Measurements from ENCODE around the gene FSTL4. TPM values are rescaled to one million over a fixed set of nuclear protein-coding genes. Genes with fewer than 3 reads are reported as not detected.

Gene FSTL4
- total and polyA plus RNA-seq, 2 experiments from 2014 or later, result 1.4 to 2.8 TPM

DNA sequence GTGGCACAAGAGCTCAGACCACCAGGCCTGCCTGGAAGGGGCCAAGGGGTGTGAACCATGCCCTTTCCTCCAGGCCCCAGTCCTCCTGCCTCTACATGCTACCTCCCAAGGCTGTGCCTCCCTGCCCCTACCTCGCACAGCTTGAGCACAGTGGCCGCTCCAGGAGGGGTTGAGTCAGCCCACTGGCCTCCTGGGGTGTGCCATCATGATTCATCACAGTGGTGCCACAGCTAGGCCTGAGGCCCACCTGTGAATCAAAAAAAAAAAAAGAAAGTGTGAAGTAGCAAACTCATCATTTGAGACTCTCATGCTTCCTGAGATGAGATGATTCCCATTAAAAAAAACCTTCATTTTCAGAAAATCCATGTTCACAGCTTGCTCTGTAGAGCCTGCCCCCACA lies 320.0 kb downstream of the FSTL4 start (continued):
- no peak for TF ChIP-seq CREB1 (CRISPR knock-in tag; IDR thresholded peaks at IDR 0.05; ENCODE audit: low read depth)
- no peak for TF ChIP-seq REST (IDR thresholded peaks at IDR 0.05; ENCODE audit: unreplicated experiment)
- TF ChIP-seq, protein P1, sequence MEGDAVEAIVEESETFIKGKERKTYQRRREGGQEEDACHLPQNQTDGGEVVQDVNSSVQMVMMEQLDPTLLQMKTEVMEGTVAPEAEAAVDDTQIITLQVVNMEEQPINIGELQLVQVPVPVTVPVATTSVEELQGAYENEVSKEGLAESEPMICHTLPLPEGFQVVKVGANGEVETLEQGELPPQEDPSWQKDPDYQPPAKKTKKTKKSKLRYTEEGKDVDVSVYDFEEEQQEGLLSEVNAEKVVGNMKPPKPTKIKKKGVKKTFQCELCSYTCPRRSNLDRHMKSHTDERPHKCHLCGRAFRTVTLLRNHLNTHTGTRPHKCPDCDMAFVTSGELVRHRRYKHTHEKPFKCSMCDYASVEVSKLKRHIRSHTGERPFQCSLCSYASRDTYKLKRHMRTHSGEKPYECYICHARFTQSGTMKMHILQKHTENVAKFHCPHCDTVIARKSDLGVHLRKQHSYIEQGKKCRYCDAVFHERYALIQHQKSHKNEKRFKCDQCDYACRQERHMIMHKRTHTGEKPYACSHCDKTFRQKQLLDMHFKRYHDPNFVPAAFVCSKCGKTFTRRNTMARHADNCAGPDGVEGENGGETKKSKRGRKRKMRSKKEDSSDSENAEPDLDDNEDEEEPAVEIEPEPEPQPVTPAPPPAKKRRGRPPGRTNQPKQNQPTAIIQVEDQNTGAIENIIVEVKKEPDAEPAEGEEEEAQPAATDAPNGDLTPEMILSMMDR (conservative IDR thresholded peaks at IDR 0.05; ENCODE audit: low read depth in 2 of 2), result no peak
- no peak for TF ChIP-seq ZNF114 (CRISPR knock-in tag; IDR thresholded peaks at IDR 0.05)
- TF ChIP-seq STAT1 (IDR thresholded peaks at IDR 0.05; ENCODE audit: unreplicated experiment), result no peak
- no peak for TF ChIP-seq EZH2 (IDR thresholded peaks at IDR 0.05; ENCODE audit: low read depth, unreplicated experiment)

DNA sequence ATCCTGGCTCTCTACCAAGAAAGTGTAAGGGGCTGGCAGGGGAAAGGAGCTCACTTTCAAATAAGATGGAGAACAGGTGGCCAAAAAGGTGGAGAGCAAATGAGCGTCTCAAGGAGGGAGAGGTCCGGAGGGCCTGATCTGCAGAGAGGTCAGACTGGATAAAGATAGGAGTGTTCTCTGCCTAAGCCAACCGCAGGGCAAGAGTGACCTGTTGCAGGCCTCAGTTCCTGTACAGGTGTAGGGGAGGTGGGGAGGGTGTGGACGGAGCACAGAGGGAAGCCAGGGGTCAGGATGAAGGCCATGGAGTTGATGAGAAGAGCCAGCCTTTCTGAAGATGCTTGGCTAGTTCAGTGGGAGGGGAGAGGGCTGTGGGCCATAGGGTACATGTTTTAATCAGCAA lies 320.8 kb downstream of the FSTL4 start:
- no peaks in the 10 kb centered on the region for H3K9me3 Mint-ChIP-seq
- no peak overlapping the region for H3K27ac Mint-ChIP-seq
- ATAC-seq, result no peak
- TF ChIP-seq, protein P2, sequence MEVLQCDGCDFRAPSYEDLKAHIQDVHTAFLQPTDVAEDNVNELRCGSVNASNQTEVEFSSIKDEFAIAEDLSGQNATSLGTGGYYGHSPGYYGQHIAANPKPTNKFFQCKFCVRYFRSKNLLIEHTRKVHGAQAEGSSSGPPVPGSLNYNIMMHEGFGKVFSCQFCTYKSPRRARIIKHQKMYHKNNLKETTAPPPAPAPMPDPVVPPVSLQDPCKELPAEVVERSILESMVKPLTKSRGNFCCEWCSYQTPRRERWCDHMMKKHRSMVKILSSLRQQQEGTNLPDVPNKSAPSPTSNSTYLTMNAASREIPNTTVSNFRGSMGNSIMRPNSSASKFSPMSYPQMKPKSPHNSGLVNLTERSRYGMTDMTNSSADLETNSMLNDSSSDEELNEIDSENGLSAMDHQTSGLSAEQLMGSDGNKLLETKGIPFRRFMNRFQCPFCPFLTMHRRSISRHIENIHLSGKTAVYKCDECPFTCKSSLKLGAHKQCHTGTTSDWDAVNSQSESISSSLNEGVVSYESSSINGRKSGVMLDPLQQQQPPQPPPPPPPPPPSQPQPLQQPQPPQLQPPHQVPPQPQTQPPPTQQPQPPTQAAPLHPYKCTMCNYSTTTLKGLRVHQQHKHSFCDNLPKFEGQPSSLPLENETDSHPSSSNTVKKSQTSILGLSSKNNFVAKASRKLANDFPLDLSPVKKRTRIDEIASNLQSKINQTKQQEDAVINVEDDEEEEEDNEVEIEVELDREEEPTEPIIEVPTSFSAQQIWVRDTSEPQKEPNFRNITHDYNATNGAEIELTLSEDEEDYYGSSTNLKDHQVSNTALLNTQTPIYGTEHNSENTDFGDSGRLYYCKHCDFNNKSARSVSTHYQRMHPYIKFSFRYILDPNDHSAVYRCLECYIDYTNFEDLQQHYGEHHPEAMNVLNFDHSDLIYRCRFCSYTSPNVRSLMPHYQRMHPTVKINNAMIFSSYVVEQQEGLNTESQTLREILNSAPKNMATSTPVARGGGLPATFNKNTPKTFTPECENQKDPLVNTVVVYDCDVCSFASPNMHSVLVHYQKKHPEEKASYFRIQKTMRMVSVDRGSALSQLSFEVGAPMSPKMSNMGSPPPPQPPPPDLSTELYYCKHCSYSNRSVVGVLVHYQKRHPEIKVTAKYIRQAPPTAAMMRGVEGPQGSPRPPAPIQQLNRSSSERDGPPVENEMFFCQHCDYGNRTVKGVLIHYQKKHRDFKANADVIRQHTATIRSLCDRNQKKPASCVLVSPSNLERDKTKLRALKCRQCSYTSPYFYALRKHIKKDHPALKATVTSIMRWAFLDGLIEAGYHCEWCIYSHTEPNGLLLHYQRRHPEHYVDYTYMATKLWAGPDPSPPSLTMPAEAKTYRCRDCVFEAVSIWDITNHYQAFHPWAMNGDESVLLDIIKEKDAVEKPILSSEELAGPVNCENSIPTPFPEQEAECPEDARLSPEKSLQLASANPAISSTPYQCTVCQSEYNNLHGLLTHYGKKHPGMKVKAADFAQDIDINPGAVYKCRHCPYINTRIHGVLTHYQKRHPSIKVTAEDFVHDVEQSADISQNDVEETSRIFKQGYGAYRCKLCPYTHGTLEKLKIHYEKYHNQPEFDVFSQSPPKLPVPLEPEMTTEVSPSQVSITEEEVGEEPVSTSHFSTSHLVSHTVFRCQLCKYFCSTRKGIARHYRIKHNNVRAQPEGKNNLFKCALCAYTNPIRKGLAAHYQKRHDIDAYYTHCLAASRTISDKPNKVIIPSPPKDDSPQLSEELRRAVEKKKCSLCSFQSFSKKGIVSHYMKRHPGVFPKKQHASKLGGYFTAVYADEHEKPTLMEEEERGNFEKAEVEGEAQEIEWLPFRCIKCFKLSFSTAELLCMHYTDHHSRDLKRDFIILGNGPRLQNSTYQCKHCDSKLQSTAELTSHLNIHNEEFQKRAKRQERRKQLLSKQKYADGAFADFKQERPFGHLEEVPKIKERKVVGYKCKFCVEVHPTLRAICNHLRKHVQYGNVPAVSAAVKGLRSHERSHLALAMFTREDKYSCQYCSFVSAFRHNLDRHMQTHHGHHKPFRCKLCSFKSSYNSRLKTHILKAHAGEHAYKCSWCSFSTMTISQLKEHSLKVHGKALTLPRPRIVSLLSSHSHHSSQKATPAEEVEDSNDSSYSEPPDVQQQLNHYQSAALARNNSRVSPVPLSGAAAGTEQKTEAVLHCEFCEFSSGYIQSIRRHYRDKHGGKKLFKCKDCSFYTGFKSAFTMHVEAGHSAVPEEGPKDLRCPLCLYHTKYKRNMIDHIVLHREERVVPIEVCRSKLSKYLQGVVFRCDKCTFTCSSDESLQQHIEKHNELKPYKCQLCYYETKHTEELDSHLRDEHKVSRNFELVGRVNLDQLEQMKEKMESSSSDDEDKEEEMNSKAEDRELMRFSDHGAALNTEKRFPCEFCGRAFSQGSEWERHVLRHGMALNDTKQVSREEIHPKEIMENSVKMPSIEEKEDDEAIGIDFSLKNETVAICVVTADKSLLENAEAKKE (CRISPR knock-in tag; IDR thresholded peaks at IDR 0.05), result no peak
- TF ChIP-seq STAT1 (IDR thresholded peaks at IDR 0.05; ENCODE audit: unreplicated experiment) (no peak), REST (IDR thresholded peaks at IDR 0.05; ENCODE audit: unreplicated experiment) (no peak), CREB1 (CRISPR knock-in tag; IDR thresholded peaks at IDR 0.05; ENCODE audit: low read depth) (no peak), JUNB (IDR thresholded peaks at IDR 0.05; ENCODE audit: unreplicated experiment) (no peak), EZH2 (IDR thresholded peaks at IDR 0.05; ENCODE audit: low read depth, unreplicated experiment) (no peak), ZNF114 (CRISPR knock-in tag; IDR thresholded peaks at IDR 0.05) (no peak), ZNF331 (CRISPR knock-in tag; IDR thresholded peaks at IDR 0.05; ENCODE audit: low read depth) (no peak)

More for the DNA sequence above, 320.8 kb downstream of the FSTL4 start:
- Histone ChIP-seq H3K4me1 (ENCODE audit: insufficient read depth) (no peaks in the 10 kb centered on the region), H3K79me2 (replicated peaks; ENCODE audit: insufficient read depth) (no peaks in the 10 kb centered on the region), H3K36me3 (ENCODE audit: insufficient read depth) (no peaks in the 10 kb centered on the region), H3K27ac (ENCODE audit: low read depth) (no peak overlapping the region), H3K4me3 (no peak overlapping the region), H3F3A (replicated peaks; ENCODE audit: low read depth) (no peaks in the 10 kb centered on the region), H2AFZ (no peak overlapping the region), H4K20me1 (replicated peaks; ENCODE audit: insufficient read depth) (no peaks in the 10 kb centered on the region), H3K4me2 (no peak overlapping the region), H3K9me2 (ENCODE audit: insufficient read depth) (peaks cover 10% of the 10 kb centered on the region; the same call in 1 of the 2 replicates), H3K27me3 (ENCODE audit: insufficient read depth) (no peaks in the 10 kb centered on the region)
- no peak overlapping the region for H3K4me3 Mint-ChIP-seq
- peaks cover 4% of the 10 kb centered on the region for H3K27me3 Mint-ChIP-seq (ENCODE audit: insufficient read depth, low read depth, poor library complexity)
- H3K36me3 Mint-ChIP-seq (ENCODE audit: low read depth), result no peaks in the 10 kb centered on the region
- DNase-seq (ENCODE audit: low spot score), result no peak
- peaks cover 12% of the 10 kb centered on the region for H3K4me1 Mint-ChIP-seq
